HL-60 (cell line): Measurements from ENCODE around the gene ADAMTS4.

Experiments used
- DNase-seq, 2 experiments: peaks; one replicate each; pipeline ENCODE4 v3.0.0-alpha.2; 2010 to 2020; ENCODE audit warnings: low read depth in 1 of 2, low spot score in 1 of 2
- H3K27ac ChIP-seq: fragments of 250-450 bp; sonication (Bioruptor Pico); replicated peaks from 2 replicates; pipeline ENCODE4 v1.5.1; 2020; ENCODE audit warnings: mild to moderate bottlenecking, moderate library complexity
- H3K27me3 ChIP-seq: fragments of 250-450 bp; sonication (Bioruptor Pico); 2 replicates; pipeline ENCODE4 v1.5.1; 2021; ENCODE audit warnings: mild to moderate bottlenecking, moderate library complexity; ENCODE audit not compliant: insufficient read depth, poor library complexity, severe bottlenecking
- H3K4me3 ChIP-seq: replicated peaks from 2 replicates; pipeline ENCODE4 v1.5.1; 2011; ENCODE audit warnings: mild to moderate bottlenecking, control low read depth, low read length; ENCODE audit not compliant: insufficient read depth
- CTCF ChIP-seq: IDR thresholded peaks from one replicate; pipeline ENCODE4 v1.5.1; 2011; ENCODE audit warnings: low read length, control low read depth, inconsistent platforms; ENCODE audit not compliant: insufficient read depth
- GABPA ChIP-seq: IDR thresholded peaks from 2 replicates; pipeline ENCODE4 v1.6.1; 2012; ENCODE audit warnings: low read depth
- POLR2AphosphoS5 ChIP-seq: IDR thresholded peaks from 2 replicates; pipeline ENCODE4 v1.6.1; 2012; ENCODE audit warnings: low read depth
- REST ChIP-seq: IDR thresholded peaks from 2 replicates; pipeline ENCODE4 v1.6.1; 2012; ENCODE audit warnings: low read depth; ENCODE audit not compliant: insufficient replicate concordance
- SPI1 ChIP-seq: IDR thresholded peaks from 2 replicates; pipeline ENCODE4 v1.6.1; 2012; ENCODE audit warnings: low read depth, mild to moderate bottlenecking, borderline replicate concordance

The ADAMTS4 gene

DNA sequence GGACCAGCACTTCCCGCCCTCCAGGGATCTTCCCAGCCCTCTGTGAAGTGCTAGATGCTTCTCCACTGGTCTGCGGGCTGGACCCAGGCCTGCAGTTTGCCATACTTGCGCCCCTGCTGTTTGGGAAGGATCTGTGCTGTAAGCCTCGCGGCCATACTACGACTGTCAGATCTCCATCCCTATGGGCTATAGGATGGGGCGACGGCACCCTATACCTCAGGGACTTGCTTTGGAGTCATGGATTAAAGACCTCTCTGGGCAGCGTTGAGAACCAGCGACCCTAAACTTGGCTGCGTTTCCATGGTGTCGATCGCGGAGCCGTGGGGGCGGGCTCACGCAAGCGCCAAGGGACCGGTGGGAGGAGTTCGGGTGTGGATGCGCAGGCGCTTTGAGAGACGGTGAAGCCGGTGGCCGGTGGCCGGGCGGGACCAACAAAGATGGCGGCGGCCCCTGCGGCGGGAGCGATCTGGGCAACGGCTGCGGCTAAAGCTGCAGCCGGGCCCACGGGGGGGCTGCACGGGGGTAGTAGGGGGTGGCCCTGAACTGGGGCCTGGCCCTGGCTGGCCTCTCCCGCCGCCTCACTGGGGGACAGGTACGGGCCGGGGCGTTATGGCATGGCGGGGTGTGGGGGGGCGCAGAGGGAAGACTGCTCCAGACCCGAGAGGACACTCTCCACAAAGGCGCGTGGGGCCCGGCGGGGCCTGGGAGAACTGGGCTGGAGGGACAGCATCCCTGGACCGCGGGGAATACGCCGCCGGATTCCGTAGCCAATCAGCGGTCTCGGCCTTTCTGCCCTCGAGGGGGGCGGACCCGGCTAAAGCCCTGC, 39.6 kb downstream of the ADAMTS4 start, which contains the start of gene USP21:
Gene USP21, plus strand, starts transcription at position 414 of the 826 bp plus-strand sequence. CDS start 1,141 bp downstream, outside the sequence.
- H3K27ac ChIP-seq: peak within 1 kb of the TSS; percentile 90

DNA sequence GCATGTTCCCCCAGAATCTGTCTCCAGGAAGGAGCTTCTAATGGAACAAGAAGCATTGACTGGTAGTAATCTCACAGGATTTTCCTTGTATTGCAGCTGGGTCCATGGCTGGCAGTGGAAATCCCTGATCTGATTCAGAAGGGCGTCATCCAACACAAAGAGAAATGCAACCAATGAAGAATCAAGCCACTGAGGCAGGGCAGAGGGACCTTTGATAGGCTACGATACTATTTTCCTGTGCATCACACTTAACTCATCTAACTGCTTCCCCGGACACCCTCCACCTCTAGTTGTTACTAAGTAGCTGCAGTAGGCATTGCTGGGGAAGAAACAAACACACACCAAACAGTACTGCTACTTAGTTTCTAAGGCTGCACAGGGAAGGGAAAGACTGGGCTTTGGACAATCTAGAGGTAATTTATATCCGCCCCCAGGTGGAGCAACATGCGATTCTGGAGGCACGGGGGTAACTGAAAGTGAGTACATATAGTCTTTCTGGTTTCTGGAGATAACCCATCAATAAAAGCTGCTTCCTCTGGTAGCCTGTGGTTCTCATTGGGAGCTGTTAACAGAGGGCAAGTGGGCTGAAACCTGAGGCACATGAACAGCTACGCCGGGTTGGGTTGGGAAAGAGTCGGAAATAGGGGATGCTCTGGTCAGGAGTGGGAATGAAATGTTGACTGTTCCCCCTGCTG, 40.4 kb downstream of the ADAMTS4 start:
- Histone ChIP-seq H3K4me3 (no peak overlapping the region), H3K27ac (peak overlapping the region; percentile 90), H3K27me3 (no peaks in the 10 kb centered on the region)
- TF ChIP-seq CTCF (no peak), REST (no peak), SPI1 (no peak), POLR2AphosphoS5 (no peak), GABPA (no peak)
- DNase-seq: no peak

More for the DNA sequence above, 39.6 kb downstream of the ADAMTS4 start, which contains the start of gene USP21:
- TF ChIP-seq SPI1: no peak
- peak; percentile 73 for TF ChIP-seq POLR2AphosphoS5
- TF ChIP-seq CTCF: peak; percentile 25
- TF ChIP-seq REST: peak; percentile 70
- TF ChIP-seq GABPA: no peak
- Histone ChIP-seq H3K27me3 (no peaks in the 10 kb centered on the region), H3K4me3 (peak within 1 kb of the TSS; percentile 88)
- peak; percentile 76 to 89 for DNase-seq

DNA sequence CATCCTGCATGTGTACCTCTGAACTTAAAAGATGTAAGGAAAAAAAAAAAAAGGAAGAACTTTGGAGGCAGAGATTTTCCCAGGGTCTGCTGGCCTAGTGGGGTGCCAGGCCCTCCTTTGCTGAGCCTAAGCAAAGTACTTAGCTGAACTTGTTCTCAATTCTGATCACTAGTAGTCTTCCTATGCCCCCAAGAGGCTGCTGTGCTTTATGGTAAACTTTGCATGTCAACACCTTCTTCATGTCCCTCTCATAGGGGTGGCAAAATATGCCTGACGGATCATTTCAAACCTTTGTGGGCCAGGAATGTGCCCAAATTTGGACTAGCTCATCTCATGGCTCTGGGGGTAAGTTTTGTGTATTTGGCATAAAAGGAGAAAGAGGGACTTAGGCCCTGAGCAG, 41.0 kb downstream of the ADAMTS4 start:
- H3K4me3 ChIP-seq: no peak overlapping the region
- DNase-seq: no peak
- TF ChIP-seq REST (no peak), POLR2AphosphoS5 (no peak), CTCF (no peak), GABPA (no peak), SPI1 (no peak)
- no peak overlapping the region for H3K27ac ChIP-seq
- H3K27me3 ChIP-seq: no peaks in the 10 kb centered on the region
